ENCODE measurements around the gene ZNF780A.
"Not testable (repeated sequence)": the region's sequence is repeated elsewhere in the genome, so short reads cannot be mapped to it uniquely, and the experiment has no call there.

DNA sequence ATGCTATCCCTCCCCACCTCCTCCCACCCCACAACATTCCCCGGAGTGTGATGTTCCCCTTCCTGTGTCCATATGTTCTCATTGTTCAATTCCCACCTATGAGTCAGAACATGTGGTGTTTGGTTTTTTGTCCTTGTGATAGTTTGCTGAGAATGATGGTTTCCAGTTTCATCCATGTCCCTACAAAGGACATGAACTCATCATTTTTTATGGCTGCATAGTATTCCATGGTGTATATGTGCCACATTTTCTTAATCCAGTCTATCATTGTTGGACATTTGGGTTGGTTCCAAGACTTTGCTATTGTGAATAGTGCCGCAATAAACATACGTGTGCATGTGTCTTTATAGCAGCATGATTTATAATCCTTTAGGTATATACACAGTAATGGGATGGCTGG is 52.7 kb downstream of the ZNF780A start:
- TF ChIP-seq TAF1 (IDR thresholded peaks at IDR 0.05; ENCODE audit: borderline replicate concordance, low read depth, low read length); POLR2A (IDR thresholded peaks at IDR 0.05; ENCODE audit: low read depth, low read length): not testable (repeated sequence)

Data from GM12892 (cell line).